Right lobe of liver (tissue), 6 donors: Measurements from ENCODE around the gene IQSEC1. TPM values are rescaled to one million over a fixed set of nuclear protein-coding genes. Genes with fewer than 3 reads are reported as not detected.
A peak's percentile ranks its signal among the peaks of the same experiment; 100 is the strongest.

Experiments
- ATAC-seq, 4 donors: fragments of 200-7000 bp; cut with Tn5 transposase; one replicate each; pipeline ENCODE4 v1.9.1; 2020; ENCODE audit warnings: mild to moderate bottlenecking in 4 of 4, moderate library complexity in 4 of 4
- DNase-seq, 3 donors: peaks; one replicate each; pipeline ENCODE4 v3.0.0-alpha.2; 2020
- H3K27ac ChIP-seq, 3 donors: fragments of 200-600 bp; one replicate each; pipeline ENCODE4 v1.8.0; 2022
- H3K27me3 ChIP-seq, 2 donors: fragments of 200-600 bp; one replicate each; pipeline ENCODE4 v1.8.0; 2022
- H3K36me3 ChIP-seq, 4 donors: fragments of 200-600 bp; sonication (generic) in 1 of 4; one replicate each; pipeline versions ENCODE4 v1.5.1 to v1.8.0; 2017 to 2022; ENCODE audit warnings: control low read depth in 1 of 4
- H3K4me1 ChIP-seq, 4 donors: fragments of 200-600 bp; sonication (generic) in 1 of 4; one replicate each; pipeline versions ENCODE4 v1.5.1 to v1.8.0; 2017 to 2022; ENCODE audit warnings: control low read depth in 1 of 4
- H3K4me3 ChIP-seq, 3 donors: fragments of 200-600 bp; one replicate each; pipeline ENCODE4 v1.8.0; 2022
- H3K9me3 ChIP-seq, 4 donors: fragments of 200-600 bp; sonication (generic) in 1 of 4; one replicate each; pipeline versions ENCODE4 v1.5.1 to v1.8.0; 2017 to 2022; ENCODE audit warnings: control low read depth in 1 of 4
- CTCF ChIP-seq, 4 donors: fragments of 200-600 bp in 3 of 4; fragments of 450-650 bp in 1 of 4; IDR thresholded peaks; one replicate each; pipeline versions ENCODE4 v1.5.1 to v1.8.0; 2016 to 2022; ENCODE audit warnings: antibody characterized with exemption in 4 of 4, mild to moderate bottlenecking in 2 of 4
- POLR2A ChIP-seq: fragments of 450-650 bp; IDR thresholded peaks from one replicate; pipeline ENCODE4 v1.6.1; 2017; ENCODE audit warnings: antibody characterized with exemption, mild to moderate bottlenecking
- WGBS: methylation state at CpG from one replicate; pipeline ENCODE4 v1.1.6; 2018; ENCODE audit warnings: low coverage, low lambda C conversion rate; ENCODE audit not compliant: insufficient coverage; ENCODE audit errors: missing lambda C conversion rate; 5-methylcytosine and 5-hydroxymethylcytosine counted together
- intact Hi-C, 2 donors: fragments of 100-400 bp; cut with DNase I; formaldehyde crosslinking; loops; one replicate each; pipeline versions ENCODE4 v1.11.2 to v1.14.1; 2022
- total RNA-seq, 6 experiments: library from RNA; depleted of rRNA in 2 of 6; stranded (reverse); fragments of >200 nt in 2 of 6; fragmentation: NEBNext Ultra II Directional in 3 of 6; extraction: Animal tissue kit (Norgen Biotek cat#: 25700) in 3 of 6; gene quantifications; one replicate each; pipeline versions ENCODE4 v1.1.0 to v1.2.4, GENCODE V29; 2016 to 2023
- donor health status: DM: no; HTN: yes; CAD: no.
- donor health status: DM: no; HTN: no; CAD: no.
- donor health status: DM: no; HTN: no; CAD: no.
- donor health status: DM: no; HTN: yes; CAD: no.
- donor health status: DM: no; HTN: yes; CAD: no.

Gene IQSEC1
- total RNA-seq, 6 experiments from 2014 or later, result 32.1 to 61.3 (median 48.9) TPM

GRCh38 chr3:13078163-13078905, 5.1 kb upstream of the IQSEC1 start:
- Histone ChIP-seq H3K9me3 (no peaks in the 10 kb centered on the region), H3K4me1 (peaks cover 0 to 8% (median 0%) of the 10 kb centered on the region in 4 donors), H3K36me3 (no peaks in the 10 kb centered on the region), H3K27ac (no peak overlapping the region), H3K4me3 (no peak overlapping the region), H3K27me3 (no peaks in the 10 kb centered on the region)
- intact Hi-C loops, result no loop called here
- WGBS, result 83% methylated on average over 1 of the region's 12 CpGs
- DNase-seq, result no peak
- ATAC-seq, result peak in 1 of 4 donors; percentile 51
- no peak for TF ChIP-seq CTCF (IDR thresholded peaks at IDR 0.05)
- TF ChIP-seq POLR2A, result no peak

DNA sequence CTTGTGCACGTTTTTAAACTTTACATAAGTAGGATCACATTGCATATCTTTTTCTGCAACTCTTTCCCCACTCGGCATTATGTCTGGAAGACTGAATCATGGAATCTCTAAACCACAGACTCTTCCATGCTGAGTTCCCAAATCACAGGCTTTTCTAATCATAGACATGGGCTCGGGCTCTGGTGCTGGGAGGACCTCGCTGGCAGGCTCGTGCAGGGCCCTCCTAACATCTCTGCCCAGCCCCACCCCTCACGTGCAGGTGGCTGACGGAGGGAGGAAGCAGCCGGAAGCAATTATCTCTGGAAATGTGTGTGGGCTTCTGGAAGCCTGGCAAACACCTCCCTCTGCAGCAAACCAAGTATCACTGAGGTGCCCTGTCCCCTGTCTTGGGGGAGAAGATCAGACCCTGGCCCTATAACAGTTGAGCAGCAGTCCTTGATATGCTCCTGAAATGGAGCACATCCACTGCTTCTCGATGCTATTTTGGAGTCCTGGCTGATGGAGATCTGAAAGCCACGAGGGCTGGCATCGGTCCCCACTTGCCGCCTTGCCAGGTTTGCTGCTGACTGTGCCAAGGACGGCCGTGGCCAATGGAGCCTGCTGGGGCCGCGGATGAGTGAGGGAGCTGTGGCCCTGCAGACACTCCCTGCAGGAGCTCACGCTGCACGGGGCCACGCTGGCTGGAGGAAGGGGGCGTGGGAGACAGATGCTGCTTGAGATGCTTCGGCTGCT, 4.4 kb upstream of the IQSEC1 start:
- H3K27ac ChIP-seq, result no peak overlapping the region
- no peak overlapping the region for H3K4me3 ChIP-seq
- H3K4me1 ChIP-seq, result peaks cover 0 to 8% (median 0%) of the 10 kb centered on the region in 4 donors
- 72% methylated on average over 2 of the region's 21 CpGs for WGBS
- ATAC-seq (peak in 3 of 4 donors; percentile 6 to 73 (median 39)), DNase-seq (peak in 2 of 3 donors; percentile 67 to 70)
- intact Hi-C loops, result no loop called here
- TF ChIP-seq CTCF (IDR thresholded peaks at IDR 0.05) (no peak), POLR2A (no peak)
- H3K9me3 ChIP-seq, result no peaks in the 10 kb centered on the region
- no peaks in the 10 kb centered on the region for H3K27me3 ChIP-seq
- H3K36me3 ChIP-seq, result no peaks in the 10 kb centered on the region

DNA sequence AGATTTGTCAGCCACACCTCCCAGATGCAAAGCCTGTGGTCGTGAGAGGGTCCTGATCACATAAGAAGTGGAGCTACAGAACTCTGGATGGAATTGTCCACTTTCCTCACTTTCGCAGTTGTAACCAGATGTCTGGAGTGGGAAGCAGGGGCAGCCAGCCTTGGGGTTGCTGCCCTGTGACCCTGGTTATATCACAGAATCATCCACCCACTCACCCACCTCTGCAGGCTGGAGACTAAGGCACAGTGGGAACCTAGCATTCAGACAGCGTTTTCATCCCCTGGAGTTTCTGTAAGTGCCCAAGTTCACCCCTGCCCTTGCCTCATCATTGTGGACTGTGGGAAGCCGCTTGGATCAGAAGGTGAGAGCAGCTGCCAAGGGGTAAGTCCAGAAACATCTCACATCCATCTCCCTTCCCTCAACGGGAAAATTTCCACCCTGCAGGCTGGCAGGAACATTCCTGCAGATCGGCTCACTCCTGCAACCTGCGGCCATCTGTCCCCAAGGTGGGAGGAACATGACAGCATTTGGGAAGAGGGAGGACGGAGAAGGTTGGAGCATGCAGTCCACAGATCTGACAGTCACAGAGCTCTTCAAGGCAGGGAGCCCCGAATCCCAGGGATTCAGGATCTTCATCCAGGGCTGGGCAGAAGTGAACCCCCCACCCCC, 2.9 kb upstream of the IQSEC1 start:
- Histone ChIP-seq H3K36me3 (no peaks in the 10 kb centered on the region), H3K27me3 (no peaks in the 10 kb centered on the region), H3K27ac (no peak overlapping the region), H3K4me1 (peaks cover 0 to 8% (median 0%) of the 10 kb centered on the region in 4 donors), H3K9me3 (no peaks in the 10 kb centered on the region), H3K4me3 (no peak overlapping the region)
- 92% methylated on average over 2 of the region's 9 CpGs for WGBS
- no peak for DNase-seq
- TF ChIP-seq POLR2A (no peak), CTCF (IDR thresholded peaks at IDR 0.05) (no peak)
- ATAC-seq, result no peak
- intact Hi-C loops, result no loop called here

GRCh38 chr3:13075318-13075717, 2.1 kb upstream of the IQSEC1 start:
- ATAC-seq (peak in 1 of 4 donors; percentile 31), DNase-seq (no peak)
- Histone ChIP-seq H3K9me3 (no peaks in the 10 kb centered on the region), H3K4me1 (peaks cover 0 to 8% (median 0%) of the 10 kb centered on the region in 4 donors), H3K27me3 (no peaks in the 10 kb centered on the region), H3K36me3 (no peaks in the 10 kb centered on the region), H3K27ac (no peak overlapping the region), H3K4me3 (no peak overlapping the region)
- WGBS, result 71% methylated on average over 5 of the region's 7 CpGs
- TF ChIP-seq CTCF (IDR thresholded peaks at IDR 0.05) (no peak), POLR2A (no peak)
- intact Hi-C loops, result no loop called here
